Esophagus muscularis mucosa (tissue), 4 donors: ENCODE data around the gene TP53RK. TPM values are rescaled to one million over a fixed set of nuclear protein-coding genes. Genes with fewer than 3 reads are reported as not detected.

Experiments used
- DNase-seq: peaks from one replicate; pipeline ENCODE4 v3.0.0-alpha.2; 2017; ENCODE audit errors: extremely low spot score
- H3K27ac ChIP-seq, 4 donors: fragments of 200-600 bp; sonication (generic); replicated peaks in 1 of 4; 1 replicate in 3 of 4; 2 replicates in 1 of 4; pipeline ENCODE4 v1.5.1; 2016 to 2019; ENCODE audit warnings: mild to moderate bottlenecking in 1 of 4
- H3K27me3 ChIP-seq, 4 donors: fragments of 200-600 bp; sonication (generic); one replicate each; pipeline versions ENCODE4 v1.5.1 to v1.6.0; 2016 to 2019
- H3K36me3 ChIP-seq, 4 donors: fragments of 200-600 bp; sonication (generic); one replicate each; pipeline ENCODE4 v1.5.1; 2016 to 2019
- H3K4me1 ChIP-seq, 4 donors: fragments of 200-600 bp; sonication (generic); one replicate each; pipeline ENCODE4 v1.5.1; 2016 to 2019
- H3K4me3 ChIP-seq, 4 donors: fragments of 200-600 bp; sonication (generic); 1 replicate in 2 of 4; 2 replicates in 2 of 4; pipeline ENCODE4 v1.5.1; 2016 to 2019; ENCODE audit warnings: mild to moderate bottlenecking in 4 of 4, moderate library complexity in 1 of 4
- H3K9me3 ChIP-seq, 4 donors: fragments of 200-600 bp; sonication (generic); 1 replicate in 3 of 4; 2 replicates in 1 of 4; pipeline ENCODE4 v1.5.1; 2016 to 2019
- CTCF ChIP-seq, 3 experiments: fragments of 200-600 bp in 2 of 3; fragments of 450-650 bp in 1 of 3; sonication (generic) in 2 of 3; IDR thresholded peaks; one replicate each; pipeline ENCODE4 v1.5.1; 2017 to 2019; ENCODE audit warnings: antibody characterized with exemption in 3 of 3, mild to moderate bottlenecking in 2 of 3, moderate library complexity in 1 of 3
- EP300 ChIP-seq: sonication (generic); formaldehyde crosslinking; IDR thresholded peaks from one replicate; pipeline ENCODE4 v1.6.1; 2017; ENCODE audit warnings: antibody characterized with exemption
- POLR2A ChIP-seq: fragments of 450-650 bp; IDR thresholded peaks from one replicate; pipeline ENCODE4 v1.6.1; 2017; ENCODE audit warnings: antibody characterized with exemption, moderate library complexity, mild to moderate bottlenecking, low read depth
- POLR2AphosphoS5 ChIP-seq, 2 donors: sonication (generic); formaldehyde crosslinking; IDR thresholded peaks; one replicate each; pipeline ENCODE4 v1.6.1; 2017; ENCODE audit warnings: antibody characterized with exemption in 2 of 2
- WGBS: methylation state at CpG from one replicate; pipeline ENCODE4 v1.1.5; 2018; 5-methylcytosine and 5-hydroxymethylcytosine counted together
- intact Hi-C: fragments of 100-400 bp; cut with DNase I; formaldehyde crosslinking; loops from one replicate; pipeline ENCODE4 v1.15.1; 2023
- total RNA-seq, 4 donors: library from RNA; depleted of rRNA; stranded (reverse); fragments of >200 nt; gene quantifications; one replicate each; pipeline versions ENCODE4 v1.1.0 to v1.2.1, GENCODE V29; 2016

TP53RK gene
- total RNA-seq, 4 donors from 2014 or later: 19.9 to 22.2 (median 21.0) TPM

GRCh38 chr20:46705378-46705729 lies 16.1 kb upstream of the TP53RK start:
- TF ChIP-seq POLR2AphosphoS5 (IDR thresholded peaks at IDR 0.05): peak; percentile 9 to 34
- TF ChIP-seq CTCF (IDR thresholded peaks at IDR 0.05): no peak
- Histone ChIP-seq H3K4me3 (no peak overlapping the region), H3K36me3 (no peaks in the 10 kb centered on the region), H3K27ac (peak overlapping the region in 2 of 4 donors; percentile 6 to 34), H3K27me3 (peaks cover 0 to 5% (median 0%) of the 10 kb centered on the region in 4 donors), H3K9me3 (no peaks in the 10 kb centered on the region), H3K4me1 (peaks cover 9 to 18% (median 15%) of the 10 kb centered on the region in 4 donors)
- DNase-seq: no peak
- intact Hi-C loops: no loop called here
- 62% methylated on average over 4 of the region's 4 CpGs for WGBS

- peak overlapping the region in 2 of 4 donors; percentile 6 to 34 for H3K27ac ChIP-seq
These were observed 15.6 kb upstream of the TP53RK start for GRCh38 chr20:46704714-46705377.

GRCh38 chr20:46703435-46703834 lies 14.2 kb upstream of the TP53RK start:
- TF ChIP-seq POLR2A (no peak), CTCF (IDR thresholded peaks at IDR 0.05) (no peak), EP300 (no peak), POLR2AphosphoS5 (IDR thresholded peaks at IDR 0.05) (no peak)
- DNase-seq: no peak
- intact Hi-C loops: no loop called here
- no peaks in the 10 kb centered on the region for H3K9me3 ChIP-seq
- H3K27ac ChIP-seq: no peak overlapping the region
- peaks cover 0 to 14% (median 0%) of the 10 kb centered on the region in 4 donors for H3K27me3 ChIP-seq
- 93% methylated on average over 3 of the region's 3 CpGs for WGBS
- no peaks in the 10 kb centered on the region for H3K36me3 ChIP-seq
- H3K4me3 ChIP-seq: no peak overlapping the region
- H3K4me1 ChIP-seq: no peaks in the 10 kb centered on the region

More at GRCh38 chr20:46704714-46705377, 15.6 kb upstream of the TP53RK start:
- H3K27me3 ChIP-seq: peaks cover 0 to 10% (median 0%) of the 10 kb centered on the region in 4 donors
- no peak overlapping the region for H3K4me3 ChIP-seq
- intact Hi-C loops: no loop called here
- no peaks in the 10 kb centered on the region for H3K9me3 ChIP-seq
- WGBS: 66% methylated on average over 7 of the region's 7 CpGs
- peaks cover 6 to 13% (median 10%) of the 10 kb centered on the region in 4 donors for H3K4me1 ChIP-seq
- TF ChIP-seq POLR2A (no peak), POLR2AphosphoS5 (IDR thresholded peaks at IDR 0.05) (no peak), CTCF (IDR thresholded peaks at IDR 0.05) (no peak), EP300 (no peak)
- no peak for DNase-seq
- no peaks in the 10 kb centered on the region for H3K36me3 ChIP-seq

- H3K4me1 ChIP-seq: no peaks in the 10 kb centered on the region
- 94% methylated on average over 8 of the region's 8 CpGs for WGBS
- no peaks in the 10 kb centered on the region for H3K9me3 ChIP-seq
- peaks cover 0 to 14% (median 0%) of the 10 kb centered on the region in 4 donors for H3K27me3 ChIP-seq
- TF ChIP-seq POLR2A: no peak
- TF ChIP-seq CTCF (IDR thresholded peaks at IDR 0.05): no peak
- TF ChIP-seq EP300: no peak
- no peak for TF ChIP-seq POLR2AphosphoS5 (IDR thresholded peaks at IDR 0.05)
- no peak overlapping the region for H3K4me3 ChIP-seq
- no peaks in the 10 kb centered on the region for H3K36me3 ChIP-seq
- intact Hi-C loops: no loop called here
- no peak for DNase-seq
- H3K27ac ChIP-seq: no peak overlapping the region
These were observed 13.4 kb upstream of the TP53RK start for GRCh38 chr20:46702447-46703203.
